Fibroblast of skin of right quadriceps (primary cell): ENCODE results near the gene PRR22.
A peak's percentile ranks its signal among the peaks of the same experiment; 100 is the strongest.

Experiments
- DNase-seq: peaks from one replicate; pipeline ENCODE4 v3.0.0-alpha.2; 2013

Gene PRR22

GRCh38 chr19:5784581-5785147, at the start of gene PRR22:
TSS of gene PRR22 (minus strand) at chr19:5784746. CDS start at chr19:5784660, 86 bp downstream.
- DNase-seq, result no peak

GRCh38 chr19:5832527-5833216, 48.1 kb upstream of the PRR22 start:
- no peak for DNase-seq

GRCh38 chr19:5832061-5832460, 47.5 kb upstream of the PRR22 start:
- no peak for DNase-seq

- DNase-seq, result no peak
Observed at GRCh38 chr19:5831159-5831558, 46.6 kb upstream of the PRR22 start.

GRCh38 chr19:5829567-5830310, 45.2 kb upstream of the PRR22 start:
- DNase-seq, result no peak

- peak; percentile 13 for DNase-seq
Observed at GRCh38 chr19:5828661-5829566, 44.4 kb upstream of the PRR22 start.

- peak; percentile 95 for DNase-seq
Observed at GRCh38 chr19:5827891-5828660, 43.5 kb upstream of the PRR22 start.

GRCh38 chr19:5827342-5827890, 42.9 kb upstream of the PRR22 start:
- DNase-seq, result no peak

GRCh38 chr19:5826531-5827341, 42.2 kb upstream of the PRR22 start:
- peak; percentile 45 for DNase-seq

- no peak for DNase-seq
Observed at GRCh38 chr19:5825178-5825577, 40.6 kb upstream of the PRR22 start.

- no peak for DNase-seq
Observed at GRCh38 chr19:5824751-5825150, 40.2 kb upstream of the PRR22 start.

GRCh38 chr19:5823579-5824281, 39.2 kb upstream of the PRR22 start:
- DNase-seq, result no peak

GRCh38 chr19:5822181-5822844, 37.8 kb upstream of the PRR22 start:
- no peak for DNase-seq

- no peak for DNase-seq
Observed at GRCh38 chr19:5821521-5822180, 37.1 kb upstream of the PRR22 start.

- DNase-seq, result no peak
Observed at GRCh38 chr19:5820785-5821184, 36.2 kb upstream of the PRR22 start.

- DNase-seq, result no peak
Observed at GRCh38 chr19:5818594-5818993, 34.0 kb upstream of the PRR22 start.

- DNase-seq, result no peak
Observed at GRCh38 chr19:5817218-5817617, 32.7 kb upstream of the PRR22 start.

- DNase-seq, result no peak
Observed at GRCh38 chr19:5814852-5815246, 30.3 kb upstream of the PRR22 start.
